Colon (tissue), 2 donors: ENCODE results near the gene TDG.
"Not testable (repeated sequence)": the region's sequence is repeated elsewhere in the genome, so short reads cannot be mapped to it uniquely, and the experiment has no call there.

Experiments
- FAIRE-seq: peaks from 2 replicates; lab custom pipeline; 2012; peaks lifted over from hg19 to GRCh38; lab: Jason Lieb, UNC
- donor health status: control.
- donor health status: control.

TDG gene

DNA sequence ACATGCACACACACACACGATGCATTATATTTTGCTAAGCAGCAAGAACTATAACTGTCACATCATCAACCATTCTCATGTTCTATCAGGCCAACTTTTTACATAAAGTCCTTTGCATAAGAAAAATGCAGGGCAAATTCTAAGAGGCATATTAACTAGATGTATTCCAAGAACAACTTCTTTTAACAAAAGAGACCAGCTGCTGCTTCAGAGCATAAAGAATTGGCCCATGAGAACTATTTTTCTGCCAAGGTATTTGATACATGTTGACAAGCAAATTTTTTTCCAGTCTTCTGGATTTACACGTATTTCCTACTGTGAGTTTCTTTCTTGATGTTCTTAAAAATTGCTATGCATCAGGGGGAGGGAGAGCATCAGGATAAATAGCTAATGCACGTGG, 57.1 kb downstream of the TDG start:
- FAIRE-seq: no peak

DNA sequence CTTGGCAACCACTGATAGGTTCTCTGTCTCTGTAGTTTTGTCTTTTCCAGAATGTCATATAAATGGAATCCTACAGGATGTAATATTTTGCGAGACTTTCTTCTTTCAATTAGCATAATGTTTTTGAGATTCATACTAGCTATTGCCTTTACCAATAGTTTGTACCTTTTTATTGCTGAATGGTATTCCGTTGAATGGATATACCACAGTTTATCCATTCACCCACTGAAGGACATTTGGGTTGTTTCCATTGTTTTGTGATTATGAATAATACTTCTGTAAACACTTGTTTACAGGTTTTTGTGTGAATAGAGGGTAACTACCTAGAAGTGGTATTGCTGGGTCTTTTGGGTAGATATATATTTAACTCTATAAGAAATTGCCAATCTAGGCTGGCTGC, 58.0 kb downstream of the TDG start:
- no peak for FAIRE-seq

DNA sequence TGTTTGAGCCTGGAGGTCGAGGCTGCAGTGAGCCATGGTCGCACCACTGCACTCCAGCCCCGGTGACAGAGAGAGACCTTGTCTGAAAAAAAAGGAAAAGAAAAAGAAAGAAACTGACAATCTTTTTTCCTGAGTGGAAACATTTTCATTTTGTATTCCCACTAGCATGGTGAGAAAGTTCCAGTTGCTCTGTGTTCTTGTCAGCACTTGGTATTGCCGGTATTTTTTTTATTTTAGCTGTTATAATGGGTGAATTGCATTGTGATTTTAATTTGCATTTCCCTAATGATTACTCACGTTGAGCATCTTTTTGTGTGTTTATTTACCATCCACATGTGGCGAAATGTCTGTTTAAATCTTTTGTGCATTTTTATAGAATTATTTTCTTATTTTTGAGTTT, 58.7 kb downstream of the TDG start:
- no peak for FAIRE-seq

DNA sequence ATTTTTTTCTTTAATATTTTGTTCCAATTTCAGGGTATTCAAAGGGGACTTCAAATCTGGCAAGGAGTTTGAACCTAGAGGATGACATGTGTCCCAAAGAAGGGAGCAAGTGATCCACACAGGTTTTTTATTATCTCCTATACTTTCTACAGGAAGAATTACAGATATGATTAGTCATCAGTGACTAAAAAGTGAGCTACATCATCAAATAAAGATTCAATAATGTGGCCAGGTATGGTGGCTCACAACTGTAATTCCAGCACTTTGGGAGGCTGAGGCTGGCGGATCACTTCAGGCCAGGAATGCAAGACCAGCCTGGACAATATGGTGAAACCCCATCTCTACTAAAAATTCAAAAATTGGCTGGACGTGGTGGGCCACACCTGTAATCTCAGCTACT, 60.1 kb downstream of the TDG start:
- no peak for FAIRE-seq

DNA sequence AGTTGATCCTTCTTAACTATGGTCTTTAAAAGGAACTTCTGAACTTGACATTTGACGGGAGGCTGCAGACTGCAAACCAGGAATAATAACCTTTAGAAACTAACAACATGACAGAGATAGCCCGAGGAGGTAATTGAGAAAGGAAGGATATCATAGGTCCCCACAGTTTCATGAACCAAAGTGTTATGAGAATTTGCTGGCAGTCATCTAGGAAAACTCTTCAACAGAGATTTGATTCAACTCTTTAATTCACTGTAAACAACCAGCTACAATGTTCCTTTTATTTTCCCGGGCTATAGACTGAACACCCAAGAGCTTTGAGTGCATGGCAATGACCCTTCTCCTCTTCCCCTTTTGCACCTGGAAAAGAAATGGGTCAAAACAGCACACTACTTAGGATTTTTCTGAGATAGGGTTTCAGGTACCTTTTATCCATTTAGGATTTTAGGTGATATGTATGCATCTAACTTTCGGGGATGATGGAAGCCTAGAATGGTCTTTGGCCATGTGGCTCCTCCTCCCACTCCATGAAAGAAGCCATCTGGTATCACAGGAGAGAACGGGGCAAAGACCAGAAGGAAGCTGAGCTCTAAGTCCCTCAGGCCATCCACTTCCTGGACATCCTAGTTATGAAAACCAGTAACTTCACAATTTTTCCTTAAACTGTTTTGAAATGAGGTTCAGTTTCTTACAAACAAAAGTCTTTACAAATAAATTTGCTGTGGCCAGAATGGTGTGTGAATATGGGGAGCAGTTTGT, 61.3 kb downstream of the TDG start:
- FAIRE-seq: no peak

DNA sequence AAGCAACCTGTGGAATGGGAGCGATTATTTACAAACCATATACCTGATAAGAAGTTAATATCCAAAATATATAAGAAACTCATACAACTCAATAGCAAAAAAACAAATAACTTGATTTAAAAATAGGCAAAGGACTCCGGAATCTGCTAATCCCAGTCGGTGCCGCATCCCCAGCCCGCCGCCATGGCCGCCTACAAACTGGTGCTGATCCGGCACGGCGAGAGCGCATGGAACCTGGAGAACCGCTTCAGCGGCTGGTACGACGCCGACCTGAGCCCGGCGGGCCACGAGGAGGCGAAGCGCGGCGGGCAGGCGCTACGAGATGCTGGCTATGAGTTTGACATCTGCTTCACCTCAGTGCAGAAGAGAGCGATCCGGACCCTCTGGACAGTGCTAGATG, 64.9 kb downstream of the TDG start:
- FAIRE-seq: not testable (repeated sequence)

DNA sequence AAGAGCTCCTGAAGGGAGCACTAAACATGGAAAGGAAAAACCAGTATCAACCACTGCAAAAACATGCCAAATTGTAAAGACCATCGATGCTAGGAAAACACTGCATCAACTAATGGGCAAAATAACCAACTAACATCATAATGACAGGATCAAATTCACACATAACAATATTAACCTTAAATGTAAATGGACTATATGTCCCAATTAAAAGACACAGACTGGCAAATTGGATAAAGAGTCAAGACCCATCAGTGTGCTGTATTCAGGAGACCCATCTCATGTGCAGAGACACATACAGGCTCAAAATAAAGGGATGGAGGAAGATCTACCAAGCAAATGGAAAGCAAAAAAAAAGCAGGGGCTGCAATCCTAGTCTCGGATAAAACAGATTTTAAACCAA, 70.5 kb downstream of the TDG start:
- FAIRE-seq: not testable (repeated sequence)
